Activated T-cell treated with anti-CD3 and anti-CD28 coated beads for 4 hours (primary cell): ENCODE data around the gene SORT1.
"Not testable (repeated sequence)": the region's sequence is repeated elsewhere in the genome, so short reads cannot be mapped to it uniquely, and the experiment has no call there.

ENCODE experiments used
- DNase-seq: peaks from one replicate; pipeline ENCODE4 v3.0.0-alpha.2; 2020

Gene SORT1

DNA sequence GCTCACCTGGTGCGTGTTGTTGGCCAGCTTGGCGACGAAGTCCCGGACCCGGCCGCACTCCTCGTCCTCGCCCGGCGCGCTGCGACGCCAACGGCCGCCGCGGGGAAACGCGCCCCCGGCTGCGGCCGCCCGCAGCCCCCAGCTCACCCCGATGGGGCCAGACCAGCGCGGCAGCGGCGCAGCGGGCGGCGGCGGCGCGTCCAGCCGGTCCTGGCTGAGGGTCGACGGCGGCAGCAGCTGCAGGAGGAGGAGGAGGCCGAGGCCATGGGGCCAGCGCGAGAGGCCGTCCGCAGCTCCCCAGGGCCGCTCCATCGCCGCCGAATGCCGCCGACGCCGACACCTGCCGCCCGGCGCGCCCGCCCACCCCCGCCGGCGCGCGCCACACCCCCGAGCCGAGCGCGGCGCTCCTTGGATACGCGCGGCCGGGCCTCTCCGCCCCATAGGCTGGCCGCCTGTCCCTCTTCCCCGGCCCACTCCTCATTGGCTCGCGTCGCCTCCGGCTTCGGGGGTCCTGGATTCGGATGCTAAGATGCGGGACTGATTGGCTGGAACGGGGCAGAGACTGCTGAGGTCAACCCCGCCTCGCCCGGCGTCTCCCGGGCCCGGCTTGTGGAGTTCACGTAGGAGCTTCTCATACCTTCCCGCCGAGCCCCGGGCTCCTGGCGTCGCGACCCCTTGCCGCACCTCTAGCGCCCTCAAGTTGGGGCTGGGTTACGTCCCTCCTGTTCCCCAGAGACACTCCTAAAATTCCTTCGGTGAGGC lies at the start of gene SORT1:
Gene SORT1 (minus strand): TSS at position 338 of the 762 bp plus-strand sequence. CDS start 26 bp downstream, at position 312.
- peak; percentile 28 for DNase-seq

DNA sequence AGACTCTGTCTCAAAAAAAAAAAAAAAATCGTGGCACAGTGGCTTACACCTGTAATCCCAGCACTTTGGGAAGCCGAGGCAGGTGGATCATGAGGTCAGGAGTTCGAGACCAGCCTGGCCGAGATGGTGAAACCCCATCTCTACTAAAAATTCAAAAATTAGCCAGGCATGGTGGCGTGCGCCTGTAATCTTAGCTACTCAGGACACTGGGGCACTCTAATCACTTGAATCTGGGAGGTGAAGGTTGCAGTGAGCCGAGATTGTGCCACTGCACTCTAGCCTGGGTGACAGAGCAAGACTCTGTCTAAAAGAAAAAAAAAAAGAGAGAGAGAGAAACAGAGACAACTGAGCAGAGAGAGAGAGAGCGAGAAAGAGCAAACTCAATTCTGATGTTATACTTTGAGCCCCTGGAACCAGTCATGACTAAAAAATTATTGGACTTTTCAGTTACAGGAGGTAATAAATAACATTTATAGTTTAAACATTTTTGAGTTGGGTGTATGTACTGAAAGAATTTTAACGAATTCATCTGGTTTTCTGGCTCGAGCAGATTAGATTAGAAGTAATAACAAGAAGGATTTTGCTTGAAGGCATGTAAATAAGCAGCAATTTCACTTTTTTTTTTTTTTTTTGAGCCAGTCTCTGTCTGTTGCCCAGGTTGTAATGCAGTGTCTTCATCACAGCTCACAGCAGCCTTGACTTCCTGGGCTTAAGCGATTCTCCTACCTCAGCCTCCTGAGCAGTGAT lies 48.4 kb upstream of the SORT1 start:
- not testable (repeated sequence) for DNase-seq

DNA sequence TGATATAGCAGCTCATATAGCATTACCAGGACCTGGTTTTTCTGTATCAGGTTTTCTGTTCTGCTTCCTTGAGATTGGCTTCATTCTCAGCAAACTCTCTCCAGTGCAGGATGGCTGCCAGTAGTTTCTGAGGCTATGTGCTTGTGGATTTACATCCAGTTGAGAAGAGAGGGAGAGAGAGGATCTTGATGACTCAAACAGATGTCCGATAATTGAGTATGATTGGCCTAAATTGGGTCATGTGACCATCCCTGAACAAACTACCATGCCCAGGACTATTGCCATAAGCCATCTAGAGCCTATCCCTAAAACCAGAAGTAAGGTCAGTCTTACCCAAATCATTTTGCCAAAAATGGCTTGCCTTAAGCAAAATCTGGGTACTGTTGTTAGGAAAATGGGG lies 46.6 kb upstream of the SORT1 start:
- no peak for DNase-seq

DNA sequence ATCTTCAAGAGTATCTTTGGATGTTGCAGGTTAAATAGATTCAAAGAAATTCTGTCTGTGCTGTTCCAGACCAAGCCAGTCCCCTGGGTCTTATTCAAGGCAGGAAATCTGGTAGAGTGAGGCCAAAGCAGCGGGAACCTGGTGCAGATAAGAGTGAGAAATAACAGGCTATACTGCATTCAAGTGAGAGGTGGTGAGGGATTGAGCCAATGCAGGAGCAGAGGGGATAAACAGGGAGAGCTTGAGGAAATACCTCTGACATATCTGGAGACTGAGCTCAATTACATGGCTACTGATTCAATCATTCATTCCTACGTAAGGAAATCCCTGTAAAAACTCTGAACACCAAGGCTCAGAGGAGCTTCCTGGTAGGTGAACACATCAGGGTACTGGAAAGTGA lies 45.8 kb upstream of the SORT1 start:
- no peak for DNase-seq

DNA sequence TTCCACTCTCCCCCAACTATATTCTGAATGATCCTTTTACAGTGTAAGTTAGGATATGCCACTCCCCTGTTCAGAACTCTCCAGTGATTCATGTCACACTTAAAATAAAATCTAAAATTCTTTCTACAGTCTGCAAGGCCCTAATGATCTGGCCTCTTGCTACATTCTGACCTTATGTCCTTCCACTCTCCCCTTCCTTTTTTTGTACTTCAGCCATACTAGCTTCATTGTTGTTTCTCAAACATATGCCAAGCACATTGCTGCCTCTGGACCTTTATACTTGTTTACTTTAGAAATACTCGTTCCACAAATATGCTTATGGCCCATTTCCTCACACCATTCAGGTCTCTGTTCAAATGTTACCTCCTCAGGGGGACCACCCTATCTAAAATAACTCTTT lies 43.4 kb upstream of the SORT1 start:
- DNase-seq: no peak

DNA sequence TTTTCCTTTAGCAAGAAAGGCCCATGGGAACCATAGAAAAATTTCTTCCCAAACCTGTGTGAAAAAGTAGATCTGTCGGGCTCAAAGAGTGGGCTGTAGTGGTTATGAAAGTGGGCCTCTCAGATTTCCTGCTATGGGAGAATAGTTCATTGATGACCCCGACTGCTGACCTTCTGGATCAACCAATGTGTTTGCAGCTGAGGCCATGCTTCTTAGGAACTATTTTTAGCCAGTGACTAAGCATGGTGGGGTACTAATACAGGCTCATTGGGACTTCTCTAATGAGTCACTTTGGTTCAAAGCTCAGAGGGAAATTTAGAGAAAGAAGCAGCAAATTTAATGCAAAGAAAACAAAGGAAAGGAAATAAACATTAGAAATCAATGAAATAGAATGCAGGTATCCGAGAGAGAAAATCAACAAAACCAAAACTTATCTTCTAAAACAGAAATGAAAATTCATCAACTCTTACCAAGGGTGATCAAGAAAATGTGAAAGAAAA lies 41.1 kb upstream of the SORT1 start:
- no peak for DNase-seq

DNA sequence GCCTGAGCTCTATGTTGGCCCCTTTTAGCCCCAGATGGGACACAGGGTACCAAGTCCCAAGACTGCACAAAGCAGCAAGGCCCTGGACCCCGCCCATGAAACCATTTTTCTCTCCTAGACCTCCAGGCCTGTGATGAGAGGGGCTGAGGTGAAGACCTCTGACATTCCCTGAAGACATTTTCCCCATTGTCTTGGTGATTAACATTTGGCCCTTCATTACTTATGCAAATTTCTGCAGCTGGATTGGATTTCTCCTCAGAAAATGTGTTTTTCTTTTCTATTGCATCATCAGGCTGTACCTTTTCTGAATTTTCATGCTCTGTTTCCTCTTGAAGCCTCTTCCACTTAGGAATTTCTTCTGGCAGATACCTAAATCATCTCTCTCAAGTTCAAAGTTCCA lies 36.8 kb upstream of the SORT1 start:
- DNase-seq: no peak

DNA sequence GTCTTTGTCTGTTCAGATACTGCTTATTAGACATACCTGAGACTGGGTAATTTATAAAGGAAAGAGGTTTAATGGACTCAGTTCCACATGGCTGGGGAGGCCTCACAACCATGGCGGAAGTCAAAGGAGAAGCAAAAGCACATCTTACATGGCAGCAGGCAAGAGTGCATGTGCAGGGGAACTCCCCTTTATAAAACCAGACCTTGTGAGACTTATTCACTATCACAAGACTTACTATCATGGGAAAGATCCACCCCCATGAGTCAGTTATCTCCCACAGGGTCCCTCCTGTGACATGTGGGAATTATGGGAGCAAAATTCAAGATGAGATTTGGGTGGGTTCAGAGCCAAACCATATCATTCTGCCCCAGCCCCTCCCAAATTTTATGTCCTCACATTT lies 35.6 kb upstream of the SORT1 start:
- no peak for DNase-seq

DNA sequence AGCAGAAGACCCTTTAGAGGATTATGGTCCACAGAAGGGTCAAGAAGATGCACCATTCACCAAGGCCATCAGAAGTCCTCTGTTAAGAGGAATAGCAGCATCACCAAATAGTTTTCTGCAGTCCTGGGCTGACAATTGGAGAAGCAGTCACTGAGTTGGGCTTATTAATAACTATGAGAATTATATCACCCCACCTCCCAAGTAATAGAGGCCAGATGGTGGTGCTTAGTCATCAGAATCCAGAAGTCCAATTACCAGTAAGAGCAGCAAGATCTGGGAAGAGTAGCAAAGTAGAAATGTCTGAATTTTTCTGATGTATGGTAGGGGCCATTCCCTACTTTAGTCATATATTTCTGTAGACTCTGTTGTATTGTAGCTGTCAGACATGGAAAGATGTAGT lies 34.6 kb upstream of the SORT1 start:
- DNase-seq: no peak

DNA sequence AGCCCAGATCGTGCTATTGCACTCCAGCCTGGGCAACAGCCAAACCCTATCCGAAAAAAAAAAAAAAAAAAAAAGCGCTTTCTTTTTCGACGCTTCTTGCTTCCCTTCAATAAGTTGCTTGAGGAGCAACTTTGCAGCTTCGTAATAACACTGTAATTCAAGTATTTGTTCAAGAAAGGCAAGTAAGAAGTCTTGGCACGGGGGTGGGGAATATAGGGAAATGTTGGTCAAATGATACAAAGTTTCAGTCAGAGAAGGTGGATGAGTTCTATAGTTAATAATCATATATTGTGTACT lies 29.4 kb upstream of the SORT1 start:
- DNase-seq: no peak

DNA sequence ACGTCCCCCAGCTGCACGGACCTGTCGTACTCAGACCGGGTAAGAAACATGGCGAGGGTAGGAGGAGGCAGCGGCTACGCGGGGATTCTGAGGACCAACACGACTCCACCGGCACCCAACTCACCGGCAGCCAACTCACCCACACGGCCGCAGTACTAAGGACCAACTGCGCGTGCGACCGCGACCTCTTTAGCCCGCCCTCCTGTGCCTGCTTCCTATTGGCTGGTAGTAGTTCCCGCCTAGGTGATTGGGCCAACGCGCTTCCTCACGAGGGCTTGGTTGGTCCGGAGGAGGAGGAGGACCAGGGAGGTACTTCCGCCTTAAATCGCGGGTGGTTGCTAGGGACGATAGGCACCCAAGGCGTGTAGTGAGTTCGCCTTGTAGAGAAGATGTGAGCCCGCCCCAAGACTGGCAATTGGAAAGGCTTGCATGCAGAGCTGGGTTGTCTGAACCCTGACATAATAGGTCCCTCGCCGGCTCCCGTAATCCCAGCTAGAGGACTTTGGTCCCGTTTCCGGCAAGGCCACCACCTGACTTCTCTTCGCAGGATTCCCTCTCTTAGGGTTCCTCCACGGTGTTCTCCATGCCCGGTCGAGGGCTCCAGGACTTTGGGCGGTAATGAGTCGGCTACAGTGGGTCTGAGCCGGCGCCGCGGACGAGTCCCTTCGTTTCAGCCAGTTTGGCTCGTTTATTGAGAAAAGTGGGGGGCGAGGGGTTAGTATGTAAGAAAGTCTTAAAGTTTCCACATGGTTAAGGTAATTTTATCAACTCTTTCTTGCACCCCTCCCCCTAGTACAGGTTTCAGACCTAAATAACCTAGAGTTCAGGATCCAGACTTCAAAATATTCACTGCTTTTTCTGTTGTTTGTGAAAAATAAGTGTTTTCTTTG lies 28.8 kb upstream of the SORT1 start, which contains the start of gene PSMA5:
Gene PSMA5 (minus strand): TSS at position 168 of the 890 bp plus-strand sequence. CDS start 118 bp downstream, at position 50.
- DNase-seq: peak; percentile 90

DNA sequence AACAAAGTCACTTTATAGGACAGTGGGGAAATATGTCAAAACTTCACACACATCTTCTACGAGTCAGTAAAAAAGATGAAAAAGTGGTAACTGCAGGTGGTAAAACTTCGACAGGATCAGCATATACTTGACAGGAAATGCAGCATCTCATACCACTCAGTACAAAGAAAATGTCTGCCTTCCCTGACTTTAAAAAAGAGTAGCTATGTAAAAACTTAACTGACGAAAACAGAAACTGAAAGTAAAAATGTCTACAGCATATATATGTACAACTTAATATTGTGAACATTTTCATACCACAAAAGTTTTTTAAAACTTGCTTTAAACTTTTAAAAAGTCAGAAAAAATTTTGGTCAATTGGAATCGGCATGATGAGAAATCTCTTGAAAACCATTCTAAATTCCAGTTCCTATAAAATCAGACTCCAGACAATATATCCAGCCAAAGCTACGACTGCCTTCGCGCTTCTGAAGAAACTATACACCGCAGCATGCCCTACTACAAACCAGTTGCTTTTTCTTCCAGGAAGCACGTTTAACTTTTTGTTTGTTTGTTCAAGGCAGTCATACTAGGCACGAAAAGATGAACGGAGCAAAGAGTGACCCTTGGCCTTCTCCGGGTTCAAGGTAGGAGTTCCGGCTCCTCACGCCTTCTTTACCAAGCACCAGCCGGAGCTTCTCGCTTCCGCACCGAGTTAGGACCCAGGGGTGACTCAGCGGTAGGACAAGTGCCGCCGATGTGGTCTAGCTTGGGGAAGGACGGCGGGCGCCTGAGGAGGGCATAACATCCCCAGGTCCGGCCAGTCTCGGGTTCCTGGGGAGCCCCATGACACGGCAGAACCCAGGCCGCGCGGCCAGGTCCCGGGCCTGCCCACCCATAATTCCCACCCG lies 27.9 kb upstream of the SORT1 start:
- DNase-seq: peak; percentile 44

DNA sequence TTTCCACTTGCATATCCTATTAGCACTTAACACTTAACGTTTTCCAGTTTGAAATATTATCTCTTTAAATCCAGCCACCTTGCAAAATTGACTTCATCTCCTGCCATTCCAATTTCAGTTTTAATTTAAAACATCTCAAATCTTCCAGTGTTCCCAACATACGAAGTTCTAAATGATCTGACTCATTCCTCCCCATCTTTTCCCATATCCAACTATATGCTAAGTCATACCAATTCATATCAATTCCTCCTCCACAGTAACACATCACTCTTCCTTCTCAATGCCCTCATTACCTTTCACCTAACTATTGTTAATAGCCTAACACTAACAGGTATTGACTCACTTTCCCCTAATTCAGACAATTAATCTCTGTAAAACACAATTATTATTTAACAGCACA lies 25.8 kb upstream of the SORT1 start:
- no peak for DNase-seq

DNA sequence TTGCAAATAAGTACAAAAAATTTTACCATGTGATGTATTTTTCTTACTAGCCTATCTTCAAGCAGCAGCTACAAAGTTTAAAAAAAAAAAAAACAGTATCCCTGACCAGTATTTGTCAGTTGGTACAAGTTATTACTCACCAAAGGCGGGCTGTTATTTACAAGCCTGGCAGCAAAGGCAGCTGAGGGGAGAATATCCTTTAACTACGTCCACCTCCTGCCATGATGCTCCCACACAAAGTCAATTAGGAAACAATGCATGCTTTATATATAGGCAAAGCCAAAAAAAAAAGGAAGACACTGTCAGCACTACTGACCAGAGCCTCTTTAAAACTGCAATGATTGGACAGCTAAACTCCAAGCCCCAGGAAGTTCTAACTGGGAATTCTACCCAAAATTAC lies 14.8 kb upstream of the SORT1 start:
- DNase-seq: no peak

DNA sequence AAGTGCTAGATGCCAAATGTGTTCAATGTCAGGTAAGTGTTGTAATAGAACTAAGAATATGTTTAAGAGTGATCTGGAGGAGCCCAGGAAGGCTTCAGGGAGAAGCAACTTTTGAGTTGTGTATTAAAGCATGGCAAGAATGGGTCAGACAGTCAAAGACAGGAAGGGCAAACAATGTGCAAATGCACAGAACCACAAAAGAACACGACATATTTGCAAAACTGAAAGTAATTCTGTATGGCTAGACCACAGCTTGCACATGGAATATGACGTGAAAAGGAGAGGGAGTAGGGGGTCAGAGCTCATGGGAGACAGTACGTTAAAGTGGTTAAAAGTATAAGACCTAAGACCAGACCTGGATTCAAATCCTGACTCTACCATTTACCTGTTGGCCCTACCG lies 7.1 kb upstream of the SORT1 start:
- DNase-seq: no peak

DNA sequence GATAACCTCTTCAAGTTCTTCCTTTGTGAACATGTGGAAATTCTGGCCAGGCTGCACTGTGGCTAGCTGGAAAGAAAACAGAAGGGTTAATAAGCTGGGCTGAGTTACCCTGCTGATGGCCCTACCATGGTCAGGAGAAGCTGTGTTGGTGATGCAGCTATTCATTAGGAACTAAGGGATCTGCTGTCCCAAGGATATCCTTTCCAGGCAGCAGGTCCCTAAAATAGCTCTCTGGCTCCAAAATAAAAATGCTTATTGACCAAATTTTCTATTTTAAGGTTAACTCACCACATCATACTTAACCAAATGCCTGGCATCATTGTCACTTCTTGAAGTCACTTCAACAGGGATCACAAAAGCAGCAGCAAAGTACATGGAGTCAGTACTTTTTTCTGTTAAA lies 4.3 kb upstream of the SORT1 start:
- no peak for DNase-seq

DNA sequence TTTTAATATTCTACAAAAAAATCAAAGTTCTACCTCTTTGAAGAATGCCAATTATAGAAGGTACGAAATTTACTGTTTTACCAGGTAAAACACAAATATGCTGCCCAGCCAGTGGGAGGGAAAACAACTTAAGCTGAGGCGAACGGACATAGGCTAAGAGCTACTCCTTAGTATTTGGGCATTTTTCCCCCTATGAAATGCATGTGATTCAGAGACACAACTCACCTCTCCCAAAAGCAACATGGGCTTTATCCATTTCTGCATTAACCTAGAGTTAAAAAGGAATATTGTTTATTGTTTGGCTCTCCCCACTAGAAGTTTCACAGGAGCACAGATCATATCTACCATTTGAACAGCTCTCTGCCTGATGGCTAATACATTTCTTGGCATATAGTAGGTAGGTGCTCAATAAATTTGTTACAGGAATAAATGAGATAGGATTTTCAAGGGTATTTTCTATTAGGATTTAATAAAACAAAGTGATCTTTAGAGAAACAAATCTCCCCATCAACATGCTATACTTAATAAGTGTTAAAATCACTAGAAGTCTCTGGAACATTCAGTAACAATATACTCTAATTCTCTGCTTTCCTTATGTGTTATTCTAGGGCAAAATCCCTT lies 2.4 kb upstream of the SORT1 start:
- no peak for DNase-seq

DNA sequence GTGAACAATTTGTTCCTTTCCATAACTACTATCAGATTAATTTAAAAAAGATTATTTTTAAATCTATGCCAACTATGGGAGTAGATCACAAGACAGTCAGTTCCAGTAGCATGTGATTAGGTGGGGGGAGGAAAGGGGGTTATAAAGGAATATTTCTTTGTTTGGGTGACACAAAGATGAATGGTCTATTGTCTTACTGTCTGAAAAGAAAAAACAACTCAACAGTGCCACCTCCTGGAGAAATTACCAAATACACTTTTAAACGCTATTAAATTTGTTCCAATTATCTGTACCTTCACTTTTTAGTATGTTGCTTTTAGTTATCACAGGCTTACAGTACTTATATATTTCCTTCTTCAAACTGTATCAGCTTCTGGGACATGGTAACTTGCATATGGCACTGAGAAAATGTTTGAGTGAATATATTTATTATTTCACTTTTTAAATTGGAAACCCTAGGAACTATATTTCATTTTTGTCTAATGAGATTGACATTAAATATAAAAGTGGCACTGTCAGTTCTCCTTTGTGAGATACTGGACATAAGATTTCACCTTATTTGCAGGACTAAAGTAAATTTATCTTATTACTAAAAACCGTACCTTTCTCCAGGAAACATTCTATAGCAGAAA lies 1.7 kb upstream of the SORT1 start:
- DNase-seq: peak; percentile 14

DNA sequence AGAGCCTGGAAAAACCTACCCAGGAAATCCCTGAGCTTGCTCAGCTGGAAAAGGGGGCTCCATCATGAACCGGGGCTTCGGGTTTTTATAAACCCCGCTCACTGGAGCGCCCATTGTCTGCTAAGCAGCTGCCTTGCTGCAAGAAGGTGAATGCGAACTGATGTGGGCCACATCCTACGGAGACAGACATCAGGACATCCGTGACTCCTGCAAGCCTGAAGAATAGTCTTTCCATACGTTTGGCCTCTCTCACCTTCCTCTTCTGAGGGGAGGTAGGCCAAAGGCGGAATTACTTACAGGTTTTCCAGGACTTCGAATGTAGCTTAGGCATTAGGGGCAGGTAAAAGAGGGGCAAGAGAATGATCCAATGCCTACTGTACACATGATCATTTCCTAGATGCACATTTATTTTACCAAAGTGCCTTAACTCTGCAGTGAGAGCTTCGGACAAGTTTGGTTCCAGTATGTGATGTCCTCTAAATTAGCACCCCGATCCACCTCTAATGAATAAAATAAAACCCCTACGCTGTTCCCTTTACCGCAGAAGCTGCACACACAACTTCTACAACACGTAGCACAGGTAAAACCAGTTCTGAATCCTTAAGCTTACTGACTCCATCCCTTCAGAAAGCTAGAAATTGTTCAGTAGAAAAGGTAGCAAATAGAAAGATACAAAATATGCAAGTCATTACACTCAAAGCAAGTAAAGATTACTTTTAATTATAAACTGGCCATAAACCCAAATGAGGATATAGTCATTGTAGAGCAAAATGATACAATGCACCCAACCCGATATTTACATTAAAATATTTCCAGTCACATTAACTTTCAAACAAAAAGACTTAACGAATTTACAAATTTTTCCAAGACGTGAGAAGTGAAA lies 866 bp upstream of the SORT1 start:
- no peak for DNase-seq

DNA sequence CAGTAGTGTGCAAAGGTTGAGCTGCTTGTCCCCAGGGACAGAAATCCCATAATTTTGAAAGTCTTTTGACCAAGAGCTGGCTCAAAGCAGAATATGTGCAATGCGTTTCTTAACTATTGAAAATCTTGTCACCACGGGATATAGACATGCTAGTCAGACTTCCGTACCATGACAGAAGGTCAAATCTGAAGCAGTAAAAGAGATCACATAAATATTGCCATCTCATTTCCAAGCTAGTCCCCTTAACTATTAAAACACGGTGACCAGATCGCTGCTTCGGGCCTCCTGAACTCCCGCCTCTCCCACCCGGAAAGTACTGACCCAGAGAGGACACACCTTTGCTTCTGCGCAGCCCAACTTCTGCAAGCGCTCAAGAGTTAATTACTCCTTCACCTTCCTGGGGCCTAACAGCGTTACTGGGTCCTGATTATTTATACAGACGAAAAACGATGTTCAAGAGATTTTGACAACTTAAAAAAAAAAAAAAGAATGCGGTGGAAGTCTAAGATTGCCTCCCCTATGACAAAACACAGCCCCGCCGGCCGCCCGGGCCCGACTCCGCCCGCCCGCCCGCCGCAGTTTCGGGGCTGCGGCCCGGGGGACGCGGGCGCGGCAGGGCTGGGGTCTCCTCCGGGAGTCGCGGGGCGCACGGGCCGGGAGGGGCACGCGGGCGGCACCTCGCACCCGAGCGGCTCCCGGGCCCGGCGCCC lies 692 bp downstream of the SORT1 start:
- DNase-seq: no peak
